Activated T-helper 17 cell treated with anti-CD3 and anti-CD28 coated beads, Interleukin-2, amount 50 U/mL, for 72 hours (primary cell): Measurements from ENCODE around the gene EPO. TPM values are rescaled to one million over a fixed set of nuclear protein-coding genes. Genes with fewer than 3 reads are reported as not detected.
"Not testable (repeated sequence)": the region's sequence is repeated elsewhere in the genome, so short reads cannot be mapped to it uniquely, and the experiment has no call there.

ENCODE experiments used
- ATAC-seq: fragments of 150-1000 bp; cut with Tn5 transposase; replicated peaks from 2 replicates; pipeline ENCODE4 v1.10.0; 2021; ENCODE audit warnings: mild to moderate bottlenecking, moderate library complexity
- H3K27ac Mint-ChIP-seq: one replicate; pipeline ENCODE4 v1.8.0; 2022; ENCODE audit warnings: mixed read lengths
- H3K27me3 Mint-ChIP-seq: one replicate; pipeline ENCODE4 v1.8.0; 2022; ENCODE audit warnings: mixed read lengths
- H3K36me3 Mint-ChIP-seq: one replicate; pipeline ENCODE4 v1.8.0; 2022; ENCODE audit warnings: low read depth, mild to moderate bottlenecking, mixed read lengths
- H3K4me1 Mint-ChIP-seq: one replicate; pipeline ENCODE4 v1.8.0; 2022; ENCODE audit warnings: mixed read lengths
- H3K4me3 Mint-ChIP-seq: one replicate; pipeline ENCODE4 v1.8.0; 2022; ENCODE audit warnings: mild to moderate bottlenecking, mixed read lengths
- H3K9me3 Mint-ChIP-seq: one replicate; pipeline ENCODE4 v1.8.0; 2022; ENCODE audit warnings: mixed read lengths
- total RNA-seq, 2 donors: library from RNA; stranded (reverse); gene quantifications; one replicate each; pipeline ENCODE4 v1.2.3, GENCODE V29; 2022

The EPO gene
- total RNA-seq, 2 donors from 2014 or later: not detected

DNA sequence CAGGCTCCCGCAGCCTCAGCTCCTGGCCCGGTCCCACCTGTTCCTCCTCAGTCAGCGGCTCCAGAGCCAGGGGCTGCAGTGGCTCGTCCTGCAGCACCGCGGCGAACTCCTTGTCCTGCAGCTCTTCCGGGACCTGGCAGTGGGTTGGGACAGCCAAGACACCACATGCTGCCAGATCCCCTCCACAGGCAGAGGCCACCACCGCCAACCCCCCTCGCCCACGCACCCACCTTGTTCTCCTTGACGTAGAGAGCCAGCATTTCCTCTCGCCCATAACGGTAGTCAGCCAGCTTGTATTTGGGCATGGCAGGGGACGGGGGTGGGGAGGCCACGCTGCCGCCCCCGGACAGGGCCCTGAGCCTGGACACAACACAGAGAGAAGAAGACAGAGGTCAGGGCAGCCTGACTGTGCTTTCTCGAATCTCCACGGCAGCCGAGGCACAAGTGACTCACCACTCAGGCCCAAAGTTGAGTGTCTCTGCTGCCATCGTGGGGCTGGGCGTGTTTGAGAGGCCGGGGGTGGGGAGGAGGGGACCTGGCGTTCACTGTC is 32.4 kb upstream of the EPO start:
- no peaks in the 10 kb centered on the region for H3K27me3 Mint-ChIP-seq
- peaks cover 74% of the 10 kb centered on the region for H3K36me3 Mint-ChIP-seq
- H3K4me3 Mint-ChIP-seq: no peak overlapping the region
- ATAC-seq: no peak
- no peak overlapping the region for H3K27ac Mint-ChIP-seq
- no peaks in the 10 kb centered on the region for H3K9me3 Mint-ChIP-seq
- H3K4me1 Mint-ChIP-seq: peaks cover 14% of the 10 kb centered on the region

DNA sequence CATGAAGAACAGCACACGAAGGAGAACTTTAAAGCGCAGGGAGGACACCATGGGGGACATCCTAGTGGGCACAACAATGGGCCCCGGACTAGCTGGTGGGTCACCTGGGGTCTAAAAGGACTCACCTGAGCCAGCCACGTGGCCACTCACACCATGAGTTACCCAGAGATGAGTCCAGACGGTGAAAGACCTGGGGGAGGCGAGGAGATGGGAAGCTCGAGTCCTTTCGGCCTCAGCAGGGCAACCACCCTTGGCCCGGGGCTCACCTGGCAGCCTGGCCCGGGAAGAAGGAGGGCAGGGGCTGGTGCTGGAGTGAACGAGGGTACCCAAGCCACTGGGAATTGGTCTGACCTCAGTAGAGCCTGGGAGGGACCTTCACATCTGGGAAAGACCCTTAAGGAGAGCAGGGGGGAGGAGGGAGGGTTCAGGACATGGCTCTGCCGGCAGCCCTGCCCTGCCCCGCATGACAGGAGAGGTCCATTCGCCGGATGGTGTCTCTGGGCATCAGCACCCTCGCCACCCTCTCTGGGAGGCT is 31.9 kb upstream of the EPO start:
- H3K36me3 Mint-ChIP-seq: peaks cover 76% of the 10 kb centered on the region
- no peaks in the 10 kb centered on the region for H3K9me3 Mint-ChIP-seq
- ATAC-seq: no peak

GRCh38 chr7:100689230-100690135 is 30.8 kb upstream of the EPO start:
- Mint-ChIP-seq H3K36me3 (peaks cover 73% of the 10 kb centered on the region), H3K4me3 (no peak overlapping the region), H3K27ac (peak overlapping the region; percentile 63), H3K27me3 (no peaks in the 10 kb centered on the region), H3K4me1 (peaks cover 17% of the 10 kb centered on the region), H3K9me3 (no peaks in the 10 kb centered on the region)
- ATAC-seq: no peak

More for the DNA sequence above, 31.9 kb upstream of the EPO start:
- peak overlapping the region; percentile 63 for H3K27ac Mint-ChIP-seq
- H3K4me3 Mint-ChIP-seq: no peak overlapping the region
- no peaks in the 10 kb centered on the region for H3K27me3 Mint-ChIP-seq
- peaks cover 17% of the 10 kb centered on the region for H3K4me1 Mint-ChIP-seq

DNA sequence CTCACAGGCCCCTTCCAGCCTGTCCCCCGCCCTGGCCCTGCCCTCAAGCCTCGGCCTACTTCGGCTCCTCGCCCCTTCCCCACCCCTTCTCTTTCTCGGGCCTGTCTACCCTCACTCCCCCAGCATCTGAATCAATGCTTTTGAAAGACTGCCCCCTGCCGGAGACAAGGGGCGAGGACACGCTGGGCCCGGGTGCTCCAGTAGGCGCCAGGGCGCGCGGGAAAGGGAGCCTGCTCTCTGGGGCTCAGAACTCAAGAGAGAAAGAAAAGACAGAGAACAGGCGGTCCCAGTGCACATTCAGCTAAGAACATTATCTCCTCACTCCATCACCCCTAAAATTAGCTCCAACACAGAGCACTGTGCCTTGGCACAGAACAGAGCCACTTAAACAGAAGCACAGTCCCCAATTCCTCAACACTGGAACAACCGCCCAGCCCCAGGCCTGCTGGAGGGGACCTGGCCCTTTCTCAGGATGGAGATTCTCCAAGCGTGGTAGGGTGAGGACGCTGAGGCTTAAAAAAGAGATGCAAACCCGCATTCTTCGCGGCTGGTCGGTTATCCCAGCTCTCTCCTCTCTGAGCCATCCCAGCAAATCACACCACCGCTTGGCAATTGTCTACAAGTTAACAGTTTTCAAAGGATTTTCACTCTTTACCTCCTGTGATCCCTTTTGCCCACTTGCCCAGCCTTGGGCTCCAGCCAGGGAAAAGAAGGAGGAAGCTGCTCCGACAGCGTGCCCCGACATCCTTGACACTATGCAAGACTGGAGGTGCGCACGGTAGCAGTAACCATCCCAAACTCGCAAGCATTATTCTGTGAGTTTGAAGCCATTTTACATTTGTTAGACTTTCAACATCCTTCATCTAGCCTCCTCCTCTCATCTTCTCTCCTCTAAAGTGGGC is 28.3 kb upstream of the EPO start:
- H3K27ac Mint-ChIP-seq: peak overlapping the region; percentile 89
- no peaks in the 10 kb centered on the region for H3K27me3 Mint-ChIP-seq
- ATAC-seq: peak; percentile 81

DNA sequence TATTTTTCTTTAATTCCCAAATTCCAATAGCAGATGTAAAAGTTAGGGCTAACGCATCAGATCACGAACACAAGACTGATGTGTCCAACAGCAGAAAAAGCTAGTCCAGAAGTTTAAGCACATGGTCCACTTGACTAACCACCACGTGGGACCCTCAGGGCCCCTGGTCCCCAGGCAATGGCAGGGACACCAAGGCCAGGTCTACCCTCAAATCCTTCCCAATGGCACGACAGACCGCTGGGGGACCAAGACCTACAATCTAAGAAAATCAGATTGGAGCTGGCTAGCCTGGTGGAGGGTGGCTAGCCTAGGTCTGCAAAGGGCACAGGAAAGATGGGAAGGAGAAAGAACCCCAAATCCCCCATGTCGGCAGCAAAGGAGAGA is 27.7 kb upstream of the EPO start:
- no peaks in the 10 kb centered on the region for H3K27me3 Mint-ChIP-seq
- H3K9me3 Mint-ChIP-seq: no peaks in the 10 kb centered on the region
- H3K36me3 Mint-ChIP-seq: peaks cover 46% of the 10 kb centered on the region
- H3K4me3 Mint-ChIP-seq: peak overlapping the region; percentile 89
- ATAC-seq: no peak
- peak overlapping the region; percentile 89 for H3K27ac Mint-ChIP-seq
- H3K4me1 Mint-ChIP-seq: peaks cover 23% of the 10 kb centered on the region

More for the DNA sequence above, 28.3 kb upstream of the EPO start:
- peaks cover 23% of the 10 kb centered on the region for H3K4me1 Mint-ChIP-seq
- H3K36me3 Mint-ChIP-seq: peaks cover 52% of the 10 kb centered on the region
- H3K9me3 Mint-ChIP-seq: no peaks in the 10 kb centered on the region
- peak overlapping the region; percentile 89 for H3K4me3 Mint-ChIP-seq

GRCh38 chr7:100693312-100694097 is 26.8 kb upstream of the EPO start:
- H3K4me1 Mint-ChIP-seq: peaks cover 23% of the 10 kb centered on the region
- H3K27me3 Mint-ChIP-seq: no peaks in the 10 kb centered on the region

GRCh38 chr7:100694098-100694745 is 26.0 kb upstream of the EPO start, which contains the start of gene GIGYF1:
TSS of gene GIGYF1 (minus strand) at chr7:100694250. CDS start at chr7:100688238, 6,012 bp downstream.
- no peaks in the 10 kb centered on the region for H3K27me3 Mint-ChIP-seq
- no peaks in the 10 kb centered on the region for H3K9me3 Mint-ChIP-seq

More at GRCh38 chr7:100693312-100694097, 26.8 kb upstream of the EPO start:
- H3K4me3 Mint-ChIP-seq: peak overlapping the region; percentile 89
- H3K36me3 Mint-ChIP-seq: peaks cover 38% of the 10 kb centered on the region
- peak overlapping the region; percentile 89 for H3K27ac Mint-ChIP-seq
- ATAC-seq: peak; percentile 53
- no peaks in the 10 kb centered on the region for H3K9me3 Mint-ChIP-seq

DNA sequence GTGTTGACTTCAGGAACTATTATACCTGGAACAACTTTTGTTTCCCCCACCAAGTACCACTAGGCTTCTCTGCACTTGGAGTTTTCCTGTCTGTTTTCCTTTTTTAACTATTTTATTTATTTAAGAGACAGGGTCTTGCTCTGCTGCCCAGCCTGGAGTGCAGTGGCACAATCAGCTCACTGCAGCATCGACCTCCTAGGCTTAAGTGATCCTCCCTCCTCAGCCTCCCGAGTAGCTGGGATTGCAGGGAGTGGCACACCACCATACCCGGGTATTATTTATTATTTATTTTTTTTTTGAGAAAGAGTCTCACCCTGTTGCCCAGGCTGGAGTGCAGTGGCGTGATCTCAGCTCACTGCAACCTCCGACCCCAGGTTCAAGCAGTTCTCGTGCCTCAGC is 24.1 kb upstream of the EPO start:
- Mint-ChIP-seq H3K4me1 (peaks cover 23% of the 10 kb centered on the region), H3K27ac (peak overlapping the region; percentile 85), H3K9me3 (no peaks in the 10 kb centered on the region), H3K27me3 (peaks cover 4% of the 10 kb centered on the region), H3K4me3 (peak overlapping the region; percentile 71), H3K36me3 (peaks cover 21% of the 10 kb centered on the region)
- ATAC-seq: no peak

More at GRCh38 chr7:100694098-100694745, 26.0 kb upstream of the EPO start, which contains the start of gene GIGYF1:
- peak within 1 kb of the TSS; percentile 89 for H3K4me3 Mint-ChIP-seq
- H3K4me1 Mint-ChIP-seq: peaks cover 23% of the 10 kb centered on the region
- H3K27ac Mint-ChIP-seq: peak within 1 kb of the TSS; percentile 89
- H3K36me3 Mint-ChIP-seq: peaks cover 31% of the 10 kb centered on the region
- peak; percentile 71 for ATAC-seq

GRCh38 chr7:100699018-100699417 is 21.2 kb upstream of the EPO start:
- H3K4me1 Mint-ChIP-seq: peaks cover 6% of the 10 kb centered on the region
- H3K27ac Mint-ChIP-seq: no peak overlapping the region
- H3K27me3 Mint-ChIP-seq: peaks cover 4% of the 10 kb centered on the region
- no peaks in the 10 kb centered on the region for H3K36me3 Mint-ChIP-seq
- ATAC-seq: no peak
- H3K9me3 Mint-ChIP-seq: no peaks in the 10 kb centered on the region
- no peak overlapping the region for H3K4me3 Mint-ChIP-seq

GRCh38 chr7:100701089-100701488 is 19.2 kb upstream of the EPO start:
- not testable (repeated sequence) for H3K36me3 Mint-ChIP-seq, H3K9me3 Mint-ChIP-seq, ATAC-seq, H3K27ac Mint-ChIP-seq, H3K27me3 Mint-ChIP-seq, H3K4me3 Mint-ChIP-seq, H3K4me1 Mint-ChIP-seq

GRCh38 chr7:100705320-100705752 is 14.9 kb upstream of the EPO start:
- peaks cover 34% of the 10 kb centered on the region for H3K36me3 Mint-ChIP-seq
- H3K27me3 Mint-ChIP-seq: no peaks in the 10 kb centered on the region
- H3K27ac Mint-ChIP-seq: peak overlapping the region; percentile 96
- H3K4me1 Mint-ChIP-seq: peaks cover 6% of the 10 kb centered on the region
- H3K9me3 Mint-ChIP-seq: no peaks in the 10 kb centered on the region
- H3K4me3 Mint-ChIP-seq: peak overlapping the region; percentile 95
- peak; percentile 65 for ATAC-seq

GRCh38 chr7:100705753-100706671 is 14.3 kb upstream of the EPO start, which contains the start of gene POP7:
TSS of gene POP7 (plus strand) at chr7:100706121. CDS start at chr7:100706831, 710 bp downstream.
- ATAC-seq: peak; percentile 99
- Mint-ChIP-seq H3K27ac (peak within 1 kb of the TSS; percentile 96), H3K4me1 (peaks cover 6% of the 10 kb centered on the region)

More at GRCh38 chr7:100705753-100706671, 14.3 kb upstream of the EPO start, which contains the start of gene POP7:
- H3K36me3 Mint-ChIP-seq: peaks cover 34% of the 10 kb centered on the region
- no peaks in the 10 kb centered on the region for H3K9me3 Mint-ChIP-seq
- no peaks in the 10 kb centered on the region for H3K27me3 Mint-ChIP-seq
- H3K4me3 Mint-ChIP-seq: peak within 1 kb of the TSS; percentile 95
